Measurements from ENCODE around the gene PNPLA1.

The PNPLA1 gene

DNA sequence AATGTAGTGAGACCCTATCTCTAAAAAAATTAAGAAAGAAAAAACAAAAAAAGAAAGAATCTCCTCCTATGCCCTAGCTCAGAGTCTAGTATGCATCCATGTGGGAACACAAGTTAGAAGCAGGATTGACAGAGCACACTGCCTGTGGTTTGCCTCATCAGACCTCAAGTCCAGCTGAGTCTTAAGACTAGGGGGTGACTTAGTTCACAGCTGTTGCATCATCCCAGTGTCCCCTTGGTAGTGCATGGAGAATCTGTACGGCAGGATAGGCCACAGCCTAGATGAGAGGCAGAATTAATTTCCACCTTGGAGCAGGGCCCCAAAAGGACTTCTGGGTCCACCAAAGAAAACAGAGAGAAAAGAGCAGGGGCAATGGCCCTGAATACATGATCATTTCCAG is 13.7 kb downstream of the PNPLA1 start:
- H3K27ac ChIP-seq (ENCODE audit: low read depth in 2 of 2, low read length in 2 of 2), result no peak overlapping the region
- H3K4me3 ChIP-seq (ENCODE audit: low read length in 2 of 2), result no peak overlapping the region
- H3K4me1 ChIP-seq (ENCODE audit: control insufficient read depth in 2 of 2, insufficient read depth in 2 of 2, low read length in 2 of 2), result no peaks in the 10 kb centered on the region
- H3K9me3 ChIP-seq (ENCODE audit: control insufficient read depth in 2 of 2, low read length in 2 of 2), result no peaks in the 10 kb centered on the region
- H3K9ac ChIP-seq (ENCODE audit: low read depth in 1 of 2, low read length in 2 of 2), result no peak overlapping the region
- H3K36me3 ChIP-seq (ENCODE audit: control insufficient read depth in 2 of 2, insufficient read depth in 2 of 2, low read length in 2 of 2), result no peaks in the 10 kb centered on the region
- peaks cover 11% of the 10 kb centered on the region in 2 donors for H3K27me3 ChIP-seq (ENCODE audit: control insufficient read depth in 2 of 2, insufficient read depth in 2 of 2, low read length in 2 of 2)

DNA sequence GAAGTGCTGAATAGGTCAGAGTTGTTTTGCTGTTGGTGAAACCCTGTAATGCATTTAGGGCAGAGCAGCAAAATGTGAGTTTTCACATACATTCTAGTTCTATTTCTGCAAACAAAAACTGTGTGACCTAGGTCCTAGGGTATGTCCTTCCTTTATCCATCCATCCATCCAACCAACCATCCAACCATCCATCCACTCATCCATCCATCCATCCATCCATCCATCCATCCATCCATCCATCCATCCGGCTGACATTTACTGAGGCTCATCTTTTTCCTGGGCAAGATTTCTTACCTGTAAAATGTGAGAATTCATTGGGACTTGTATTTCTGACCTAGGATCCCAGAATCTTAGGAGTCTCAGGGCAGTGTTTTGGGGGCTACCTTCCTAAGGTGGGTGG is 14.5 kb downstream of the PNPLA1 start:
- Histone ChIP-seq H3K36me3 (ENCODE audit: control insufficient read depth in 2 of 2, insufficient read depth in 2 of 2, low read length in 2 of 2) (no peaks in the 10 kb centered on the region), H3K9me3 (ENCODE audit: control insufficient read depth in 2 of 2, low read length in 2 of 2) (no peaks in the 10 kb centered on the region), H3K4me1 (ENCODE audit: control insufficient read depth in 2 of 2, insufficient read depth in 2 of 2, low read length in 2 of 2) (no peaks in the 10 kb centered on the region), H3K4me3 (ENCODE audit: low read length in 2 of 2) (no peak overlapping the region), H3K27me3 (ENCODE audit: control insufficient read depth in 2 of 2, insufficient read depth in 2 of 2, low read length in 2 of 2) (peaks cover 11% of the 10 kb centered on the region in 2 donors), H3K9ac (ENCODE audit: low read depth in 1 of 2, low read length in 2 of 2) (no peak overlapping the region), H3K27ac (ENCODE audit: low read depth in 2 of 2, low read length in 2 of 2) (no peak overlapping the region)

DNA sequence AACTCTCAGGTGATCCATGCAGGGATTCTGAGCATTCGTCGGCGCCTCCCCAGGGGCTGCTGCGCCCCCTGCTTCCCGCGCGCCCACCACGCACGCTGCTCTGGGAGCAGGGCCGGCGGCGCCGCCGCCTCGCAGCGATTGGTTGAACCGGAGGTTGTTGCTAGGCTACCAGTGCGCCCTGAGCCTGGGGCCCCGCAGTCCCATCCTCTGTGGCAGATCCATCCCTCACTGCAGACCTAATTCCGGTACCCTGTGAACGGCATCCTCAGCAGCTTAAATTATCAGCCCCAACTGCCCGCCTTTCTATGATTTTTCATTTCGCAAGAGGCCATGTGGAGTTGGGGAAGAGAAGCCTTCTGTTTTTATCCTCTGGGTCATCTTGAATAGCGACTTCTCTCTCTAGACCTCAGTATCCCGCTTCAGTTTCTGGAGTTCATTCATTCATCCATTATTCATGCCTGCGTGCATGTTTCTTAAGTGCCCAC is 15.4 kb downstream of the PNPLA1 start:
- Histone ChIP-seq H3K9me3 (ENCODE audit: control insufficient read depth in 2 of 2, low read length in 2 of 2) (no peaks in the 10 kb centered on the region), H3K9ac (ENCODE audit: low read depth in 1 of 2, low read length in 2 of 2) (no peak overlapping the region), H3K27me3 (ENCODE audit: control insufficient read depth in 2 of 2, insufficient read depth in 2 of 2, low read length in 2 of 2) (peaks cover 11% of the 10 kb centered on the region in 2 donors), H3K27ac (ENCODE audit: low read depth in 2 of 2, low read length in 2 of 2) (no peak overlapping the region), H3K36me3 (ENCODE audit: control insufficient read depth in 2 of 2, insufficient read depth in 2 of 2, low read length in 2 of 2) (no peaks in the 10 kb centered on the region), H3K4me1 (ENCODE audit: control insufficient read depth in 2 of 2, insufficient read depth in 2 of 2, low read length in 2 of 2) (no peaks in the 10 kb centered on the region), H3K4me3 (ENCODE audit: low read length in 2 of 2) (no peak overlapping the region)

- H3K27me3 ChIP-seq (ENCODE audit: control insufficient read depth in 2 of 2, insufficient read depth in 2 of 2, low read length in 2 of 2), result peaks cover 11% of the 10 kb centered on the region in 2 donors
- H3K27ac ChIP-seq (ENCODE audit: low read depth in 2 of 2, low read length in 2 of 2), result no peak overlapping the region
- peaks cover 1 to 3% of the 10 kb centered on the region in 2 donors for H3K4me1 ChIP-seq (ENCODE audit: control insufficient read depth in 2 of 2, insufficient read depth in 2 of 2, low read length in 2 of 2)
- no peak overlapping the region for H3K4me3 ChIP-seq (ENCODE audit: low read length in 2 of 2)
- no peaks in the 10 kb centered on the region for H3K9me3 ChIP-seq (ENCODE audit: control insufficient read depth in 2 of 2, low read length in 2 of 2)
- no peaks in the 10 kb centered on the region for H3K36me3 ChIP-seq (ENCODE audit: control insufficient read depth in 2 of 2, insufficient read depth in 2 of 2, low read length in 2 of 2)
- no peak overlapping the region for H3K9ac ChIP-seq (ENCODE audit: low read depth in 1 of 2, low read length in 2 of 2)
These were observed 15.9 kb downstream of the PNPLA1 start for GRCh38 chr6:36285797-36286196.

- Histone ChIP-seq H3K27me3 (ENCODE audit: control insufficient read depth in 2 of 2, insufficient read depth in 2 of 2, low read length in 2 of 2) (peaks cover 11% of the 10 kb centered on the region in 2 donors), H3K9ac (ENCODE audit: low read depth in 1 of 2, low read length in 2 of 2) (no peak overlapping the region), H3K9me3 (ENCODE audit: control insufficient read depth in 2 of 2, low read length in 2 of 2) (no peaks in the 10 kb centered on the region), H3K4me1 (ENCODE audit: control insufficient read depth in 2 of 2, insufficient read depth in 2 of 2, low read length in 2 of 2) (peaks cover 6 to 7% of the 10 kb centered on the region in 2 donors), H3K36me3 (ENCODE audit: control insufficient read depth in 2 of 2, insufficient read depth in 2 of 2, low read length in 2 of 2) (no peaks in the 10 kb centered on the region), H3K4me3 (ENCODE audit: low read length in 2 of 2) (no peak overlapping the region), H3K27ac (ENCODE audit: low read depth in 2 of 2, low read length in 2 of 2) (no peak overlapping the region)
These were observed 17.0 kb downstream of the PNPLA1 start for GRCh38 chr6:36286858-36287257.

GRCh38 chr6:36289281-36289878 is 19.5 kb downstream of the PNPLA1 start:
- Histone ChIP-seq H3K9me3 (ENCODE audit: control insufficient read depth in 2 of 2, low read length in 2 of 2) (no peaks in the 10 kb centered on the region), H3K4me1 (ENCODE audit: control insufficient read depth in 2 of 2, insufficient read depth in 2 of 2, low read length in 2 of 2) (peaks cover 6 to 7% of the 10 kb centered on the region in 2 donors), H3K9ac (ENCODE audit: low read depth in 1 of 2, low read length in 2 of 2) (no peak overlapping the region), H3K27ac (ENCODE audit: low read depth in 2 of 2, low read length in 2 of 2) (no peak overlapping the region), H3K36me3 (ENCODE audit: control insufficient read depth in 2 of 2, insufficient read depth in 2 of 2, low read length in 2 of 2) (no peaks in the 10 kb centered on the region), H3K4me3 (ENCODE audit: low read length in 2 of 2) (no peak overlapping the region), H3K27me3 (ENCODE audit: control insufficient read depth in 2 of 2, insufficient read depth in 2 of 2, low read length in 2 of 2) (peaks cover 7 to 8% of the 10 kb centered on the region in 2 donors)

DNA sequence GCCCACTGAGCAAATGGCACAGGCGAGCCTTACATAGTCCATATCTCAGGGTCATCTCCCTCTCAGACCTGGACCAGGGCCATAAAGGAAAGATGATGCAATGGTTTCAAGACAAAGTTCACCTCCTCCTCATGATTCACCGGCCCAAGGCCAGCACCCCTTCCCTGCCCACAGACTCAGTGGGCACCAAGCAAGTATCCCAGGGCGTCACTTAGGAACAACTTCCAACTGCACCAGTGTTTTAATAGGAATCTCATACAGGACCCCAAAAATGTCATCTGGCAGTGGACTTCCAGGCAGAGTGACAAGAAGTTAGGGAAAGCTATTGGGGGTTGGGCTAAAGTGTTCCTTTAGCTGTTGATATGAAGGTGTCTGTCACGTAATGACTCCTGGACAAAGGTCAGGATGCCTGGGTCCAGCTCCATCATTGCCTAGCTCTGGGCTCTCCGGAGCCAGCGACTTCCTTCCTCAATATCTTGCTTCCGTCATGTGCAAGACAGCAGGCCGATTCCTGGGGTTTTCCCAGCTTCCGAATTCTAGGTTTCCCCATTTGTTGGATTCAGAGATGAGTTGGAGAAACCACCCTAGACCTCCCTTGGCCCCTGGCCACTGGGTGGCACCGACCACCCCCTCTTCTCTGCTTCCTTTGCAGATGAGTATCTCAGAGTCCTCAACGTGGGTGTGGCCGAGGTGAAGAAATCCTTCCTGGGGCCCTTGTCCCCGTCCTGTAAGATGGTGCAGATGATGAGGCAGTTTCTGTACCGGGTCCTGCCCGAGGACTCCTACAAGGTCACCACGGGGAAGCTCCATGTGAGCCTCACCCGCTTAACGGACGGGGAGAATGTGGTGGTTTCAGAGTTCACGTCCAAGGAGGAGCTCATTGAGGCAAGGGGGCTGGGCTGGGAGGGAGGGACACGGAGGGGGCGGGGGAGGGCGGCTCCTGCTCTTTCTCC is 21.1 kb downstream of the PNPLA1 start:
- no peaks in the 10 kb centered on the region for H3K9me3 ChIP-seq (ENCODE audit: control insufficient read depth in 2 of 2, low read length in 2 of 2)
- peak overlapping the region; percentile 52 to 69 for H3K27ac ChIP-seq (ENCODE audit: low read depth in 2 of 2, low read length in 2 of 2)
- no peak overlapping the region for H3K9ac ChIP-seq (ENCODE audit: low read depth in 1 of 2, low read length in 2 of 2)
- peaks cover 6 to 7% of the 10 kb centered on the region in 2 donors for H3K4me1 ChIP-seq (ENCODE audit: control insufficient read depth in 2 of 2, insufficient read depth in 2 of 2, low read length in 2 of 2)
- no peak overlapping the region for H3K4me3 ChIP-seq (ENCODE audit: low read length in 2 of 2)
- H3K36me3 ChIP-seq (ENCODE audit: control insufficient read depth in 2 of 2, insufficient read depth in 2 of 2, low read length in 2 of 2), result no peaks in the 10 kb centered on the region
- peaks cover 0 to 3% of the 10 kb centered on the region in 2 donors for H3K27me3 ChIP-seq (ENCODE audit: control insufficient read depth in 2 of 2, insufficient read depth in 2 of 2, low read length in 2 of 2)

DNA sequence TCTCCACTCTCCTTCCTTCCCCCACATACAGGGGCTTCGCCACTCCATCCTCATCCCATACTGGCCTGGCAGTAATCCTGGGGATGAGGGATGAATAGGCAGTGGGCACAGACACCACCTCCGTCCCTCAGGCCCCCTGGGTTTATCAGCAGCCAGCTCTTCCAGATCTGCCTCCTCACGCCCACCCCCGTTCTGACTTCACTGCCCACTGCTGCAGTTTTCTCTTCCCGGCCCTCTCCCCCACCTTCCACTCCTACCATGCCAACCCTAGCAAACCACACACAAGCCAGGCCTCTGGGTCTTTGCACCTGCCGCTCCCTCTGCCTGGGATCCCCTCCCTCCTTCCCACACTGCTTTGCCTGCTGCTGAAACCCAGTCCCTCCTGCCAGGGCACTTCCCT is 22.3 kb downstream of the PNPLA1 start:
- Histone ChIP-seq H3K27me3 (ENCODE audit: control insufficient read depth in 2 of 2, insufficient read depth in 2 of 2, low read length in 2 of 2) (no peaks in the 10 kb centered on the region), H3K9ac (ENCODE audit: low read depth in 1 of 2, low read length in 2 of 2) (no peak overlapping the region), H3K27ac (ENCODE audit: low read depth in 2 of 2, low read length in 2 of 2) (no peak overlapping the region), H3K9me3 (ENCODE audit: control insufficient read depth in 2 of 2, low read length in 2 of 2) (no peaks in the 10 kb centered on the region), H3K4me1 (ENCODE audit: control insufficient read depth in 2 of 2, insufficient read depth in 2 of 2, low read length in 2 of 2) (peaks cover 6 to 7% of the 10 kb centered on the region in 2 donors), H3K36me3 (ENCODE audit: control insufficient read depth in 2 of 2, insufficient read depth in 2 of 2, low read length in 2 of 2) (no peaks in the 10 kb centered on the region), H3K4me3 (ENCODE audit: low read length in 2 of 2) (no peak overlapping the region)

- Histone ChIP-seq H3K4me3 (ENCODE audit: low read length in 2 of 2) (no peak overlapping the region), H3K9me3 (ENCODE audit: control insufficient read depth in 2 of 2, low read length in 2 of 2) (no peaks in the 10 kb centered on the region), H3K9ac (ENCODE audit: low read depth in 1 of 2, low read length in 2 of 2) (no peak overlapping the region)
These were observed 26.4 kb downstream of the PNPLA1 start for GRCh38 chr6:36296240-36296639.

DNA sequence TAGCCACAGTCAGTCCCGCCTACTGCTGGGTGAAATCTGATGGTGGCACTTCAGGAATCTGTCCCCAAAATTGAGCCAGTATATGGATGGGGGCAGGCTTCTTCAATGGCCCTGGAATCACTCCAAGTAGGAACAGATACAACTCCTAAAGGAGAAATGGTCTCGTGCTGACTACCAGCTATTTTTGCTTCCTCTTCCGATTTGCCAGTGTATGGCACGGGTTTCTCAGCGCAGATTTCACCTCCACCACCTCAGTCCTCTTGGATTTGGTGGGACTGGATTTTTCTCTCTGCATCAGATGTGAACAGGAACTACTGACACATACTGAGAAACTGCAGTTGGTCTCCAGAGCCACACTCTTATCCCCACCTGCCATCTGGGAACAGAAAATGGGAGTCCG is 27.2 kb downstream of the PNPLA1 start:
- no peaks in the 10 kb centered on the region for H3K9me3 ChIP-seq (ENCODE audit: control insufficient read depth in 2 of 2, low read length in 2 of 2)
- H3K27me3 ChIP-seq (ENCODE audit: control insufficient read depth in 2 of 2, insufficient read depth in 2 of 2, low read length in 2 of 2), result no peaks in the 10 kb centered on the region
- no peaks in the 10 kb centered on the region for H3K4me1 ChIP-seq (ENCODE audit: control insufficient read depth in 2 of 2, insufficient read depth in 2 of 2, low read length in 2 of 2)
- H3K27ac ChIP-seq (ENCODE audit: low read depth in 2 of 2, low read length in 2 of 2), result no peak overlapping the region
- H3K4me3 ChIP-seq (ENCODE audit: low read length in 2 of 2), result no peak overlapping the region
- no peak overlapping the region for H3K9ac ChIP-seq (ENCODE audit: low read depth in 1 of 2, low read length in 2 of 2)
- H3K36me3 ChIP-seq (ENCODE audit: control insufficient read depth in 2 of 2, insufficient read depth in 2 of 2, low read length in 2 of 2), result no peaks in the 10 kb centered on the region

More at GRCh38 chr6:36296240-36296639, 26.4 kb downstream of the PNPLA1 start:
- Histone ChIP-seq H3K36me3 (ENCODE audit: control insufficient read depth in 2 of 2, insufficient read depth in 2 of 2, low read length in 2 of 2) (no peaks in the 10 kb centered on the region), H3K27me3 (ENCODE audit: control insufficient read depth in 2 of 2, insufficient read depth in 2 of 2, low read length in 2 of 2) (no peaks in the 10 kb centered on the region), H3K4me1 (ENCODE audit: control insufficient read depth in 2 of 2, insufficient read depth in 2 of 2, low read length in 2 of 2) (peaks cover under 1% of the 10 kb centered on the region in 2 donors), H3K27ac (ENCODE audit: low read depth in 2 of 2, low read length in 2 of 2) (no peak overlapping the region)

All from mucosa of rectum (tissue), 2 donors.